Measurements from ENCODE around the gene SLC43A2. TPM values are rescaled to one million over a fixed set of nuclear protein-coding genes. Genes with fewer than 3 reads are reported as not detected.
"Not testable (repeated sequence)": the region's sequence is repeated elsewhere in the genome, so short reads cannot be mapped to it uniquely, and the experiment has no call there.

SLC43A2 gene
- total RNA-seq, 1 experiment from 2014 or later = 0.06 TPM

GRCh38 chr17:1563786-1564613 lies 64.6 kb downstream of the SLC43A2 start:
- BruUV-seq (replicated peaks) = no TSS peak
- CTCF ChIA-PET = no interaction called here
- intact Hi-C loops (cut with micrococcal nuclease; ENCODE audit: unreplicated experiment) = no loop called here
- Histone ChIP-seq H3K36me3 (ENCODE audit: insufficient read depth, low read length, poor library complexity, severe bottlenecking) (no peaks in the 10 kb centered on the region), H3K4me1 (ENCODE audit: insufficient read depth, low read length, poor library complexity, severe bottlenecking) (peaks cover 6% of the 10 kb centered on the region), H3K4me3 (ENCODE audit: low read depth, low read length, poor library complexity, severe bottlenecking) (no peak overlapping the region), H3K9me3 (ENCODE audit: low read depth, low read length, poor library complexity, severe bottlenecking) (no peaks in the 10 kb centered on the region), H3K27me3 (replicated peaks; ENCODE audit: insufficient read depth, low read depth, low read length, poor library complexity) (no peaks in the 10 kb centered on the region), H3K27ac (ENCODE audit: low read depth, low read length, poor library complexity, severe bottlenecking) (no peak overlapping the region)
- no peak for DNase-seq (ENCODE audit: low spot score)
- POLR2A ChIA-PET (ENCODE audit: low non-redundant PET) = no interaction called here
- TF ChIP-seq, protein P1, sequence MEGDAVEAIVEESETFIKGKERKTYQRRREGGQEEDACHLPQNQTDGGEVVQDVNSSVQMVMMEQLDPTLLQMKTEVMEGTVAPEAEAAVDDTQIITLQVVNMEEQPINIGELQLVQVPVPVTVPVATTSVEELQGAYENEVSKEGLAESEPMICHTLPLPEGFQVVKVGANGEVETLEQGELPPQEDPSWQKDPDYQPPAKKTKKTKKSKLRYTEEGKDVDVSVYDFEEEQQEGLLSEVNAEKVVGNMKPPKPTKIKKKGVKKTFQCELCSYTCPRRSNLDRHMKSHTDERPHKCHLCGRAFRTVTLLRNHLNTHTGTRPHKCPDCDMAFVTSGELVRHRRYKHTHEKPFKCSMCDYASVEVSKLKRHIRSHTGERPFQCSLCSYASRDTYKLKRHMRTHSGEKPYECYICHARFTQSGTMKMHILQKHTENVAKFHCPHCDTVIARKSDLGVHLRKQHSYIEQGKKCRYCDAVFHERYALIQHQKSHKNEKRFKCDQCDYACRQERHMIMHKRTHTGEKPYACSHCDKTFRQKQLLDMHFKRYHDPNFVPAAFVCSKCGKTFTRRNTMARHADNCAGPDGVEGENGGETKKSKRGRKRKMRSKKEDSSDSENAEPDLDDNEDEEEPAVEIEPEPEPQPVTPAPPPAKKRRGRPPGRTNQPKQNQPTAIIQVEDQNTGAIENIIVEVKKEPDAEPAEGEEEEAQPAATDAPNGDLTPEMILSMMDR (conservative IDR thresholded peaks at IDR 0.05; ENCODE audit: low read depth, low read length) = no peak
- TF ChIP-seq EZH2 (IDR thresholded peaks at IDR 0.05; ENCODE audit: borderline replicate concordance, low read depth, low read length, poor library complexity, severe bottlenecking) = no peak

GRCh38 chr17:1563471-1563785 lies 65.2 kb downstream of the SLC43A2 start:
- intact Hi-C loops (cut with micrococcal nuclease; ENCODE audit: unreplicated experiment); BruUV-seq (replicated peaks): not testable (repeated sequence)

DNA sequence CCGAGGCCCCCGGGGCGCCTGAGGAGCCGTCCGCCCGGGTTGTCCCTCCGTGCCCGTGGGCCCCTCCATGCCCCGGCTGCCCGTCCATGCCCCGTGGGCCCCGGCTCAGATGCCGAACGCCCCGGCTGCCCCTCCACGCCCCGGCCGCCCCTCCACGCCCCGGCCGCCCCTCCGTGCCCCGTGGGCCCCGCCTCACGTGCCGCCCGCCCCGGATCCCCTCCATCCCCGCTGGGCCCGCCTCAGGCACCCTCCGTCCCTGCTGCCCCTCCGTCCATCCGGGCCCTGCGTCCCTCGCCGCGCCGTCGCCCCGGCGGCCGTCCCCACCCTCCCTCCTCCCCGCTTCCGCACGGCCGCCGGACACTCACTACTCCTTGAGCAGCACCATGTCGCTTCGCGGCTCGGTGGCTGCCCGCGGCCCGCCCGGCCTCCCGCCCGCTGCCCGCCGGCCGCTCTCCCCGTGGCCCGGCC lies 66.4 kb downstream of the SLC43A2 start:
- intact Hi-C loops (cut with micrococcal nuclease; ENCODE audit: unreplicated experiment) = no loop called here
- H3K4me3 ChIP-seq (ENCODE audit: low read depth, low read length, poor library complexity, severe bottlenecking) = peak overlapping the region; percentile 87
- H3K9me3 ChIP-seq (ENCODE audit: low read depth, low read length, poor library complexity, severe bottlenecking) = no peaks in the 10 kb centered on the region
- ChIA-PET POLR2A (ENCODE audit: low non-redundant PET) (no interaction called here), CTCF (no interaction called here)
- no peak for TF ChIP-seq EZH2 (IDR thresholded peaks at IDR 0.05; ENCODE audit: borderline replicate concordance, low read depth, low read length, poor library complexity, severe bottlenecking)
- TF ChIP-seq, protein P1 (conservative IDR thresholded peaks at IDR 0.05; ENCODE audit: low read depth, low read length) = no peak
- no peaks in the 10 kb centered on the region for H3K27me3 ChIP-seq (replicated peaks; ENCODE audit: insufficient read depth, low read depth, low read length, poor library complexity)
- H3K4me1 ChIP-seq (ENCODE audit: insufficient read depth, low read length, poor library complexity, severe bottlenecking) = peaks cover 6% of the 10 kb centered on the region
- no peak for DNase-seq (ENCODE audit: low spot score)
- no peaks in the 10 kb centered on the region for H3K36me3 ChIP-seq (ENCODE audit: insufficient read depth, low read length, poor library complexity, severe bottlenecking)
- peak overlapping the region; percentile 77 for H3K27ac ChIP-seq (ENCODE audit: low read depth, low read length, poor library complexity, severe bottlenecking)
- BruUV-seq (replicated peaks) = no TSS peak

More at GRCh38 chr17:1563471-1563785, 65.2 kb downstream of the SLC43A2 start:
- CTCF ChIA-PET = interaction anchor here (0.7 kb wide), 1 partner anchor 85 kb away, joined by 7 read pairs; no protein-coding TSS in a partner anchor
- H3K36me3 ChIP-seq (ENCODE audit: insufficient read depth, low read length, poor library complexity, severe bottlenecking); H3K9me3 ChIP-seq (ENCODE audit: low read depth, low read length, poor library complexity, severe bottlenecking); H3K27ac ChIP-seq (ENCODE audit: low read depth, low read length, poor library complexity, severe bottlenecking); H3K27me3 ChIP-seq (replicated peaks; ENCODE audit: insufficient read depth, low read depth, low read length, poor library complexity); H3K4me3 ChIP-seq (ENCODE audit: low read depth, low read length, poor library complexity, severe bottlenecking); POLR2A ChIA-PET (ENCODE audit: low non-redundant PET); H3K4me1 ChIP-seq (ENCODE audit: insufficient read depth, low read length, poor library complexity, severe bottlenecking); DNase-seq (ENCODE audit: low spot score): not testable (repeated sequence)

All from A673 (cell line).